ENCODE data around the gene ADAR. TPM values are rescaled to one million over a fixed set of nuclear protein-coding genes. Genes with fewer than 3 reads are reported as not detected.

The ADAR gene
- total RNA-seq, 1 donor from 2014 or later: 148 TPM

- Mint-ChIP-seq H3K4me3 (no peak overlapping the region), H3K36me3 (ENCODE audit: low read depth) (peaks cover 2% of the 10 kb centered on the region), H3K9me3 (no peaks in the 10 kb centered on the region), H3K27me3 (ENCODE audit: low read depth) (no peaks in the 10 kb centered on the region), H3K27ac (ENCODE audit: unreplicated experiment) (no peak overlapping the region), H3K4me1 (peaks cover 18% of the 10 kb centered on the region)
- no peak for TF ChIP-seq CTCF (conservative IDR thresholded peaks at IDR 0.05)
- DNase-seq (ENCODE audit: low read depth, low spot score): no peak
These were observed 13.9 kb upstream of the ADAR start for GRCh38 chr1:154621875-154622274.

GRCh38 chr1:154620751-154621150 is 12.8 kb upstream of the ADAR start:
- no peak for DNase-seq (ENCODE audit: low read depth, low spot score)
- Mint-ChIP-seq H3K4me3 (no peak overlapping the region), H3K27me3 (ENCODE audit: low read depth) (no peaks in the 10 kb centered on the region), H3K4me1 (peaks cover 10% of the 10 kb centered on the region), H3K27ac (ENCODE audit: unreplicated experiment) (no peak overlapping the region), H3K36me3 (ENCODE audit: low read depth) (peaks cover 2% of the 10 kb centered on the region), H3K9me3 (no peaks in the 10 kb centered on the region)
- no peak for TF ChIP-seq CTCF (conservative IDR thresholded peaks at IDR 0.05)

DNA sequence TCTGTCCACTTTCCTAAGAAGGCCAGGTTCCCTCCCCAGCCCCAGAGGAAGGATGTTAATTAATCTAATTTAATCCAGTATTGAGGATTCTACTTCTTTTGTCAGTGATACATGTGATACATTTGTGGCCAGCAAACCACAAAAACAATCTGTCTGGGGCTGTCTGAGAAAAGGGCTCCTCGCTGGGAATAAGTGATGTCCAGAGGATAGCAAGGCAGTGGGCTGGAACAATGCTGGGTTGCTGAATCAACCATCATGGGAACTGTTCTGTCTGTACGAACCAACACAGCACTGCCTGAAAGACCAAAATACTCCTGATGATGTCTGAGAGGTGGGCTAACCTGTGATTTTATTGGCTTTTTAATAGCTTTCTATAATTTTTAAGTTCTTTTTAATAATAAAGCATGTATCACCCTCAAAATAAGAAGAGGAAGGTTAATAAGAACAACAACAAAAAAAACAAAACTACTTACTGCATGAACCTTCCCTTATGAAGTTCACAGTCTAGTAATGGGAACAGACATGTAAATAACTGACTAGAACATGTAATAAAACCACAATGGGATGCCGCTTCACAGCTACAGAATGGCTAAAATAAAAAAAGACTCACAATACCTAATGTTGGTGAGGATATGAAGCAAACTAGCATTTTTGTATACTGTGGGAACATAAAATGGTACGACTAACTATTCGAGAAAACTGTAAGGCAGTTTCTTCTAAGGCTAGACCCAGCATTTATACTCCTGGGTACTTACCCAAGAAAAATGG is 11.4 kb upstream of the ADAR start:
- DNase-seq (ENCODE audit: low read depth, low spot score): no peak
- Mint-ChIP-seq H3K36me3 (ENCODE audit: low read depth) (peaks cover 2% of the 10 kb centered on the region), H3K4me3 (no peak overlapping the region), H3K4me1 (peaks cover 11% of the 10 kb centered on the region), H3K9me3 (no peaks in the 10 kb centered on the region), H3K27me3 (ENCODE audit: low read depth) (no peaks in the 10 kb centered on the region), H3K27ac (ENCODE audit: unreplicated experiment) (no peak overlapping the region)
- no peak for TF ChIP-seq CTCF (conservative IDR thresholded peaks at IDR 0.05)

DNA sequence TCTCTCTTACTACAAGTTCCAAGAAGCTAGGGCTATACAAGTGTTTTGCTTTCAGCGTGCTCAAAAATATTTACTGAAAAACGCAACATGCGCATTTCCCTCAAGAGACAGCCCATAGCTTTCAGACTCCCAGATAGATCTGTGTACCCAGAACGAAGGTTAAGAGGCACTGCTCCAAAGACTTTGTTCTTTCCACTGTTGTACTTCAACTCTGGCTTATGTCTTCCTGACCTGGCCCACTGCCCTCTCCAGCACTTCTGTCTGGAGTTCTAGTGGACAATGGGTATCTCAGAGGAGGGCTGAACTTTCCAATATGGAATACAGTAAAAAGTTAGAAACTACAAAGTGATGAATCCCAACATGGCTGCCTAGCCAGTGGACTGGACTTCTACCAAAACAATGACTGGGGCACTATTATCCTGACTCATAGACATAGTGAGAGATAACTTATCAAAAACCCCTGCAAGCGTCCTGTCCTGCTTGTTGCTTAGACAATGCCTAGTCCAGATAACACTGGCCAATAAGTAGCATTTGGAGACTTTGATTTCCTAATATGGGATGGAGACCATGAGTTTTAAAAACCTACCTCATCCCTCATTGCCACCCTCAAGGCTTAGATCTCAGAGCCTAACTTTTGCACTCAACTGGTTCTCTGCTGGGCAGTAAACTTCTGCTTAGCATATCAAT is 8.8 kb upstream of the ADAR start:
- no peak for DNase-seq (ENCODE audit: low read depth, low spot score)
- Mint-ChIP-seq H3K4me1 (peaks cover 17% of the 10 kb centered on the region), H3K27me3 (ENCODE audit: low read depth) (no peaks in the 10 kb centered on the region), H3K4me3 (no peak overlapping the region), H3K9me3 (no peaks in the 10 kb centered on the region), H3K27ac (ENCODE audit: unreplicated experiment) (no peak overlapping the region), H3K36me3 (ENCODE audit: low read depth) (no peaks in the 10 kb centered on the region)
- TF ChIP-seq CTCF (conservative IDR thresholded peaks at IDR 0.05): no peak

DNA sequence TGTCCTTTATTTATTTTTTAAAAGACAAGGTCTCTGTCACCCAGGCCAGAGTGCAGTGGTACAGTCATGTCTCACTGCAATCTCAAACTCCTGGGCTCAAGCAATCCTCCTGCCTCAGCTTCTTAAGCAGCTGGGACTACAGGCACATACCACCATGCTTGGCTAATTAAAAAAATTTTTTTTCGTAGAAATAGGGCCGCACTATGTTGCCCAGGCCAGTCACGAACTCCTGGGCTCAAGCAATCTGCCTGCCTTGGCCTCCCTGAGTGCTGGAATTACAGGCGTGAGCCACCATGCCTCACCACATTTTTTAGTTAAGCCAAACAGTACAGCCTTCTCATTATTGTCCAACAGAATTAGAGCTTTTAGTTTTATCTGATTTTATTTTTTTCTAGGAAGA is 7.4 kb upstream of the ADAR start:
- Mint-ChIP-seq H3K36me3 (ENCODE audit: low read depth) (no peaks in the 10 kb centered on the region), H3K4me3 (no peak overlapping the region), H3K27me3 (ENCODE audit: low read depth) (no peaks in the 10 kb centered on the region), H3K4me1 (peaks cover 31% of the 10 kb centered on the region), H3K9me3 (no peaks in the 10 kb centered on the region), H3K27ac (ENCODE audit: unreplicated experiment) (no peak overlapping the region)
- TF ChIP-seq CTCF (conservative IDR thresholded peaks at IDR 0.05): no peak
- DNase-seq (ENCODE audit: low read depth, low spot score): no peak

Data from neural crest cell (in vitro differentiated cells).